B cell (primary cell): ENCODE data around the gene WSB2. TPM values are rescaled to one million over a fixed set of nuclear protein-coding genes. Genes with fewer than 3 reads are reported as not detected.

Experiments used
- ATAC-seq: fragments of 200-7000 bp; cut with Tn5 transposase; one replicate; pipeline ENCODE4 v1.10.0; 2021; ENCODE audit warnings: low read depth, mild to moderate bottlenecking, moderate number of reproducible peaks, moderate library complexity
- CTCF ChIA-PET: fragments of 350-600 bp; sonication (Branson Sonifier 250); formaldehyde crosslinking; loops from one replicate; lab custom pipeline; 2021; ENCODE audit warnings: antibody characterized with exemption, inconsistent platforms; lab: Charles Lee
- POLR2A ChIA-PET: fragments of 350-600 bp; sonication (Branson Sonifier 250); formaldehyde crosslinking; loops from one replicate; lab custom pipeline; 2021; ENCODE audit warnings: antibody characterized with exemption; lab: Charles Lee
- DNase-seq: peaks from one replicate; pipeline ENCODE4 v3.0.0; 2013
- H2AFZ ChIP-seq: 2 replicates; pipeline ENCODE4 v1.6.1; 2012; ENCODE audit warnings: mild to moderate bottlenecking, low read depth, low read length; ENCODE audit not compliant: insufficient read depth, poor library complexity, severe bottlenecking
- H3K27ac ChIP-seq, 2 donors: 1 replicate in 1 of 2; 2 replicates in 1 of 2; pipeline ENCODE4 v1.5.1; 2012 to 2013; ENCODE audit warnings: low read length in 2 of 2, mild to moderate bottlenecking in 2 of 2, moderate library complexity in 1 of 2
- H3K27me3 ChIP-seq, 4 experiments: fragments of 200-600 bp in 1 of 4; sonication (generic) in 1 of 4; replicated peaks in 1 of 4; 1 replicate in 2 of 4; 2 replicates in 2 of 4; pipeline versions ENCODE4 v1.6.1 to v1.7.0; 2013 to 2016; ENCODE audit warnings: low read length in 3 of 4, mild to moderate bottlenecking in 2 of 4, mixed read lengths in 1 of 4, moderate library complexity in 1 of 4; ENCODE audit not compliant: insufficient read depth in 4 of 4, control insufficient read depth in 3 of 4; ENCODE audit errors: control extremely low read depth in 1 of 4
- H3K36me3 ChIP-seq, 2 experiments: replicated peaks in 1 of 2; 1 replicate in 1 of 2; 2 replicates in 1 of 2; pipeline versions ENCODE4 v1.6.1 to v1.7.1; 2013; ENCODE audit warnings: low read length in 1 of 2; ENCODE audit not compliant: insufficient read depth in 2 of 2, control insufficient read depth in 1 of 2; ENCODE audit errors: control extremely low read depth in 1 of 2, extremely low read depth in 1 of 2
- H3K4me1 ChIP-seq, 2 donors: fragments of 200-600 bp in 1 of 2; sonication (generic) in 1 of 2; 1 replicate in 1 of 2; 2 replicates in 1 of 2; pipeline versions ENCODE4 v1.5.1 to v1.6.1; 2013 to 2017; ENCODE audit warnings: low read length in 2 of 2; ENCODE audit not compliant: control insufficient read depth in 2 of 2, insufficient read depth in 2 of 2
- H3K4me2 ChIP-seq: replicated peaks from 2 replicates; pipeline ENCODE3; 2012; ENCODE audit warnings: mild to moderate bottlenecking, low read depth, low read length; ENCODE audit not compliant: poor library complexity, severe bottlenecking
- H3K4me3 ChIP-seq, 5 experiments: fragments of 200-600 bp in 1 of 5; sonication (generic) in 1 of 5; 1 replicate in 3 of 5; 2 replicates in 2 of 5; pipeline versions ENCODE4 v1.5.1 to v1.7.0; 2011 to 2016; ENCODE audit warnings: low read length in 4 of 5, mild to moderate bottlenecking in 4 of 5, low read depth in 2 of 5, control low read depth in 1 of 5, moderate library complexity in 1 of 5; ENCODE audit not compliant: insufficient read depth in 1 of 5; ENCODE audit errors: control extremely low read depth in 1 of 5, extremely low read depth in 1 of 5
- H3K79me2 ChIP-seq: fragments of 200-600 bp; sonication (generic); one replicate; pipeline ENCODE4 v1.6.0; 2016; ENCODE audit warnings: low read length; ENCODE audit not compliant: control insufficient read depth, insufficient read depth
- H3K9ac ChIP-seq: fragments of 200-600 bp; sonication (generic); 2 replicates; pipeline ENCODE4 v1.6.1; 2017; ENCODE audit warnings: mild to moderate bottlenecking, low read length, moderate library complexity
- H3K9me3 ChIP-seq, 3 donors: one replicate each; pipeline versions ENCODE4 v1.6.1 to v1.7.1; 2013; ENCODE audit warnings: low read length in 2 of 3; ENCODE audit not compliant: control insufficient read depth in 2 of 3, insufficient read depth in 1 of 3; ENCODE audit errors: control extremely low read depth in 1 of 3
- H4K20me1 ChIP-seq: 2 replicates; pipeline ENCODE4 v1.6.0; 2012; ENCODE audit warnings: mild to moderate bottlenecking, low read length; ENCODE audit not compliant: insufficient read depth, control insufficient read depth, poor library complexity, severe bottlenecking
- H3K27ac Mint-ChIP-seq: one replicate; pipeline ENCODE4 v1.8.0; 2021; ENCODE audit warnings: mixed read lengths
- H3K27me3 Mint-ChIP-seq: one replicate; pipeline ENCODE4 v1.8.0; 2021; ENCODE audit warnings: mixed read lengths
- H3K4me1 Mint-ChIP-seq: one replicate; pipeline ENCODE4 v1.8.0; 2021; ENCODE audit warnings: mixed read lengths
- H3K4me3 Mint-ChIP-seq: one replicate; pipeline ENCODE4 v1.8.0; 2021; ENCODE audit warnings: mixed read lengths
- H3K9me3 Mint-ChIP-seq: one replicate; pipeline ENCODE4 v1.8.0; 2022; ENCODE audit warnings: mixed read lengths; ENCODE audit not compliant: insufficient read depth
- EZH2 ChIP-seq: IDR thresholded peaks from 2 replicates; pipeline ENCODE4 v1.6.1; 2012; ENCODE audit warnings: borderline replicate concordance, low read depth, mild to moderate bottlenecking, moderate library complexity, low read length; ENCODE audit not compliant: insufficient read depth, poor library complexity, severe bottlenecking
- WGBS: methylation state at CpG from one replicate; pipeline ENCODE4 v1.1.5; 2013; ENCODE audit warnings: missing lambda C conversion rate; ENCODE audit not compliant: insufficient coverage; 5-methylcytosine and 5-hydroxymethylcytosine counted together
- intact Hi-C: fragments of 100-400 bp; cut with micrococcal nuclease; formaldehyde crosslinking; loops from one replicate; pipeline ENCODE4 v1.10.0; 2022
- polyA plus RNA-seq: library from polyadenylated mRNA; depleted of rRNA; stranded (reverse); fragments of >200 nt; gene quantifications from 2 replicates; pipeline ENCODE4 v1.2.3, GENCODE V29; 2012
- total RNA-seq, 2 donors: library from RNA; stranded (reverse); fragments of 120-200 nt in 1 of 2; gene quantifications; 1 replicate in 1 of 2; 2 replicates in 1 of 2; pipeline versions ENCODE4 v1.2.3 to v1.2.4, GENCODE V29; 2013 to 2022
- TF ChIP-seq, protein P1 (sequence below): fragments of 200-600 bp; IDR thresholded peaks from one replicate; pipeline ENCODE4 v1.8.0; 2022; ENCODE audit warnings: antibody characterized with exemption, mild to moderate bottlenecking

The WSB2 gene
- total and polyA plus RNA-seq, 2 donors (not counting 1 experiment from before 2014, with no cell fraction given) = 12.3 to 21.4 TPM

DNA sequence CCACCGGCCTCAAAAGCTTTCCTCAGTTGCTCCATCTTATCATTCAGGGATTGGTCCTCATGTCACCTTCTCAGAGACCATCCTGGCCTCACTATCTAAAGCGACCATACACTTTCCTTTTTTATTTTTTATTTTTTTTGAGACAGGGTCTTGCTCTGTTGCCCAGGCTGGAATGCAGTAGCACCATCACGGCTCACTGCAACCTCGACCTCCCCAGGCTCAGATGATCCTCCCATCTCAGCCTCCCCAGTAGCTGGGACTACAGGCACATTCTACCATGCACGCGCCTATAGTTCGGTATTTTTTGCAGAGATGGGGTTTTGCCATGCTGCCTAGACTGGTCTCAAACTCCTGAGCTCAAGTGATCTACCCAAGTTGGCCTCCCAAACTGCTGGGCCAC is 2.8 kb downstream of the WSB2 start:
- H3K27ac Mint-ChIP-seq = no peak overlapping the region
- TF ChIP-seq, protein P1, sequence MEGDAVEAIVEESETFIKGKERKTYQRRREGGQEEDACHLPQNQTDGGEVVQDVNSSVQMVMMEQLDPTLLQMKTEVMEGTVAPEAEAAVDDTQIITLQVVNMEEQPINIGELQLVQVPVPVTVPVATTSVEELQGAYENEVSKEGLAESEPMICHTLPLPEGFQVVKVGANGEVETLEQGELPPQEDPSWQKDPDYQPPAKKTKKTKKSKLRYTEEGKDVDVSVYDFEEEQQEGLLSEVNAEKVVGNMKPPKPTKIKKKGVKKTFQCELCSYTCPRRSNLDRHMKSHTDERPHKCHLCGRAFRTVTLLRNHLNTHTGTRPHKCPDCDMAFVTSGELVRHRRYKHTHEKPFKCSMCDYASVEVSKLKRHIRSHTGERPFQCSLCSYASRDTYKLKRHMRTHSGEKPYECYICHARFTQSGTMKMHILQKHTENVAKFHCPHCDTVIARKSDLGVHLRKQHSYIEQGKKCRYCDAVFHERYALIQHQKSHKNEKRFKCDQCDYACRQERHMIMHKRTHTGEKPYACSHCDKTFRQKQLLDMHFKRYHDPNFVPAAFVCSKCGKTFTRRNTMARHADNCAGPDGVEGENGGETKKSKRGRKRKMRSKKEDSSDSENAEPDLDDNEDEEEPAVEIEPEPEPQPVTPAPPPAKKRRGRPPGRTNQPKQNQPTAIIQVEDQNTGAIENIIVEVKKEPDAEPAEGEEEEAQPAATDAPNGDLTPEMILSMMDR = no peak
- TF ChIP-seq EZH2 = no peak
- peaks cover 13% of the 10 kb centered on the region for H3K79me2 ChIP-seq
- no peak overlapping the region for H3K4me3 ChIP-seq
- H2AFZ ChIP-seq = no peak overlapping the region
- 96% methylated on average over 7 of the region's 7 CpGs for WGBS
- H3K27me3 ChIP-seq = no peaks in the 10 kb centered on the region
- no peaks in the 10 kb centered on the region for H3K27me3 Mint-ChIP-seq
- ChIA-PET CTCF (no interaction called here), POLR2A (no interaction called here)
- H3K4me3 Mint-ChIP-seq = no peak overlapping the region
- H3K4me2 ChIP-seq = no peak overlapping the region
- no peak for ATAC-seq
- DNase-seq = no peak
- peaks cover 0 to 4% (median 0%) of the 10 kb centered on the region in 3 donors for H3K9me3 ChIP-seq
- no peaks in the 10 kb centered on the region for H3K36me3 ChIP-seq
- H3K9ac ChIP-seq = no peak overlapping the region
- H4K20me1 ChIP-seq = peaks cover 5% of the 10 kb centered on the region
- H3K4me1 ChIP-seq = peaks cover 15 to 21% of the 10 kb centered on the region in 2 donors
- peaks cover 33% of the 10 kb centered on the region for H3K4me1 Mint-ChIP-seq
- no peaks in the 10 kb centered on the region for H3K9me3 Mint-ChIP-seq
- intact Hi-C loops = no loop called here
- no peak overlapping the region for H3K27ac ChIP-seq

DNA sequence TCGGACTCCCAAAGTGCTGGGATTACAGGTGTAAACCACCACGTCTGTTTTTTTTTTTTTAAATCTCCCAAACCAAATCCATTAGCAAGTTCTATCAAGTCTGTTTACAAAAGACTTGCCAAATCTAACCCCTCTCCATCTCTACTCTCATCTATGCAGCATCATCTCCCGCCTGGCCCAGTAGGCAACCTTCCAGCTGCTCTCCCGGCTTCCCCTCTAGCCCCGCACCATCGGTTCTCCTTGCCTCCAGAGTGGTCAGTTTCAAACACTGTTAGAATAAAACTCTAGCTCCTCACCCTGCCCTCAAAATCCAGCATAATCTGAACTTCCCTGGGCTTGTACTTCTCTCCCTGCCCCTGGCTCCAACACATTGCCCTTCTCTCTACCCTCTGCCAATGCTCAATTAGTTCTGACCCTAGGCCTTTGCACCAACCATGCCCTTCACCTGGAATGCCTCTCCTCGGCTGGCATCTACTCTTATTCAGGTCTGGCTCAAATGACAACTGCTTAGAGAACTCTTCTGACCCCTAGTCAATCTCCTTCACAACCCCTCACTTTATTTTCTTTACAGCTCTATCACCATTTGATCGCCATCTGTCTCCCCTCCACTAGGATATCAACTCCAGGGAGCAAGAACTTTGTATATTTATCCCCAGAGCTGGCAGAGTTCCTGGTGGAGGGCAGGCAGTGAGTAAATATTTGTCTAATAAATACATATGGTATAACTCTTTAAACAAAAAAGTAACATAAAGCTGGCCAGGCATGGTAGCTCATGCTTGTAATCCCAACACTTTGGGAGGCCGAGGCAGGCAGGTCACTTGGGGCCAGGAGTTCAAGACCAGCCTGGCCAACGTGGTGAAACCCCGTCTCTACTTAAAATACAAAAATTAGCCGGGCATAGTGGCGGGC is 4.9 kb downstream of the WSB2 start:
- H3K27me3 Mint-ChIP-seq = no peaks in the 10 kb centered on the region
- POLR2A ChIA-PET = interaction anchor here (0.6 kb wide), 1 partner anchor 8 kb away, joined by 3 read pairs; no protein-coding TSS in a partner anchor
- no peak overlapping the region for H3K27ac Mint-ChIP-seq
- TF ChIP-seq, protein P1 = no peak
- TF ChIP-seq EZH2 = no peak
- no peak for ATAC-seq
- WGBS = 96% methylated on average over 8 of the region's 13 CpGs
- Histone ChIP-seq H3K9me3 (peaks cover 0 to 4% (median 0%) of the 10 kb centered on the region in 3 donors), H3K27me3 (no peaks in the 10 kb centered on the region), H2AFZ (no peak overlapping the region), H3K4me1 (peaks cover 9% of the 10 kb centered on the region in 2 donors), H3K4me2 (no peak overlapping the region), H3K36me3 (peaks cover 2 to 3% of the 10 kb centered on the region in 2 experiments), H4K20me1 (peaks cover 7% of the 10 kb centered on the region), H3K79me2 (no peaks in the 10 kb centered on the region), H3K4me3 (no peak overlapping the region), H3K9ac (no peak overlapping the region), H3K27ac (no peak overlapping the region)
- no peak overlapping the region for H3K4me3 Mint-ChIP-seq
- intact Hi-C loops = no loop called here
- CTCF ChIA-PET = interaction anchor here (0.6 to 3.1 kb wide), 6 partner anchors 9 to 212 kb away, joined by 3 to 25 read pairs (median 4); no protein-coding TSS in a partner anchor
- no peak for DNase-seq
- no peaks in the 10 kb centered on the region for H3K9me3 Mint-ChIP-seq
- H3K4me1 Mint-ChIP-seq = peaks cover 23% of the 10 kb centered on the region
